CD4-positive, alpha-beta T cell (primary cell): ENCODE data around the gene ATXN7L3. TPM values are rescaled to one million over a fixed set of nuclear protein-coding genes. Genes with fewer than 3 reads are reported as not detected.

Experiments
- ATAC-seq: fragments of 200-7000 bp; cut with Tn5 transposase; one replicate; pipeline ENCODE4 v1.10.0; 2022; ENCODE audit warnings: mild to moderate bottlenecking; ENCODE audit not compliant: poor library complexity
- CTCF ChIA-PET: fragments of 350-600 bp; sonication (Branson Sonifier 250); formaldehyde crosslinking; loops from one replicate; lab custom pipeline; 2021; ENCODE audit warnings: antibody characterized with exemption, inconsistent platforms; lab: Charles Lee
- POLR2A ChIA-PET: fragments of 350-600 bp; sonication (Branson Sonifier 250); formaldehyde crosslinking; loops from one replicate; lab custom pipeline; 2021; ENCODE audit warnings: antibody characterized with exemption, inconsistent platforms; lab: Charles Lee
- DNase-seq, 14 experiments: peaks; one replicate each; pipeline ENCODE4 v3.0.0-alpha.2; 2013 to 2020; ENCODE audit warnings: mixed read lengths in 2 of 14
- H3K27ac ChIP-seq, 2 donors: one replicate each; pipeline versions ENCODE4 v1.5.1 to v1.7.0; 2013; ENCODE audit warnings: low read length in 2 of 2, low read depth in 1 of 2, mild to moderate bottlenecking in 1 of 2
- H3K27me3 ChIP-seq, 2 experiments: 1 replicate in 1 of 2; 2 replicates in 1 of 2; pipeline versions ENCODE4 v1.6.1 to v1.7.0; 2013; ENCODE audit warnings: low read length in 2 of 2, control low read depth in 1 of 2, mild to moderate bottlenecking in 1 of 2, moderate library complexity in 1 of 2; ENCODE audit not compliant: insufficient read depth in 2 of 2, control insufficient read depth in 1 of 2
- H3K36me3 ChIP-seq: one replicate; pipeline ENCODE4 v1.6.1; 2013; ENCODE audit warnings: low read length, control low read depth; ENCODE audit not compliant: insufficient read depth
- H3K4me1 ChIP-seq: one replicate; pipeline ENCODE4 v1.6.1; 2013; ENCODE audit warnings: low read length, control low read depth; ENCODE audit not compliant: insufficient read depth
- H3K4me3 ChIP-seq: one replicate; pipeline ENCODE4 v1.5.1; 2013; ENCODE audit warnings: mild to moderate bottlenecking, low read length, moderate library complexity
- H3K9me3 ChIP-seq, 2 experiments: 1 replicate in 1 of 2; 2 replicates in 1 of 2; pipeline versions ENCODE4 v1.6.1 to v1.7.0; 2013; ENCODE audit warnings: low read length in 2 of 2, mild to moderate bottlenecking in 2 of 2, control low read depth in 1 of 2, moderate library complexity in 1 of 2; ENCODE audit not compliant: control insufficient read depth in 1 of 2, insufficient read depth in 1 of 2
- H3K27ac Mint-ChIP-seq: one replicate; pipeline ENCODE4 v1.8.0; 2020; ENCODE audit warnings: mixed read lengths
- H3K27me3 Mint-ChIP-seq: one replicate; pipeline ENCODE4 v1.8.0; 2021; ENCODE audit warnings: mixed read lengths
- H3K36me3 Mint-ChIP-seq: one replicate; pipeline ENCODE4 v1.8.0; 2021; ENCODE audit warnings: low read depth, mixed read lengths
- H3K4me1 Mint-ChIP-seq: one replicate; pipeline ENCODE4 v1.8.0; 2021; ENCODE audit warnings: low read depth, mixed read lengths
- H3K4me3 Mint-ChIP-seq: one replicate; pipeline ENCODE4 v1.8.0; 2020; ENCODE audit warnings: mild to moderate bottlenecking, mixed read lengths
- H3K9me3 Mint-ChIP-seq: one replicate; pipeline ENCODE4 v1.8.0; 2020; ENCODE audit warnings: mixed read lengths
- CTCF ChIP-seq: fragments of 200-600 bp; IDR thresholded peaks from one replicate; pipeline ENCODE4 v1.8.0; 2022; ENCODE audit warnings: antibody characterized with exemption, mild to moderate bottlenecking
- intact Hi-C, 2 experiments: fragments of 100-400 bp; cut with DNase I in 1 of 2; cut with micrococcal nuclease in 1 of 2; formaldehyde crosslinking; loops; one replicate each; pipeline versions ENCODE4 v1.15.1 to v1.9.0; 2023 to 2025; cut with DNase I, micrococcal nuclease
- total RNA-seq, 174 experiments: library from RNA in 2 of 174; stranded (reverse) in 2 of 174; gene quantifications; one replicate each; pipeline ENCODE4 v1.2.3 and lab custom pipeline; 2021 to 2026

ATXN7L3 gene
- total RNA-seq, 2 experiments from 2014 or later, result 85.2 to 99.2 TPM

GRCh38 chr17:44214230-44214494 is 14.5 kb upstream of the ATXN7L3 start:
- H3K27ac Mint-ChIP-seq, result peak overlapping the region; percentile 86
- H3K27me3 Mint-ChIP-seq, result no peaks in the 10 kb centered on the region
- TF ChIP-seq CTCF, result no peak
- H3K4me3 Mint-ChIP-seq, result peak overlapping the region; percentile 82
- no peak for ATAC-seq
- ChIA-PET CTCF (no interaction called here), POLR2A (interaction anchor here (5.1 kb wide), 1 partner anchor 111 kb away, joined by 68 read pairs; the partner anchor contains the start of gene SLC25A39)
- H3K9me3 Mint-ChIP-seq, result no peaks in the 10 kb centered on the region
- peaks cover 71% of the 10 kb centered on the region for H3K36me3 Mint-ChIP-seq
- peak overlapping the region; percentile 18 to 62 for H3K27ac ChIP-seq
- peaks cover 63% of the 10 kb centered on the region for H3K36me3 ChIP-seq
- intact Hi-C loops, result no loop called here
- H3K4me1 Mint-ChIP-seq, result peaks cover 56% of the 10 kb centered on the region
- DNase-seq, result no peak
- H3K27me3 ChIP-seq, result no peaks in the 10 kb centered on the region
- H3K4me1 ChIP-seq, result peaks cover 89% of the 10 kb centered on the region
- H3K4me3 ChIP-seq, result no peak overlapping the region
- H3K9me3 ChIP-seq, result no peaks in the 10 kb centered on the region

- no peak for TF ChIP-seq CTCF
- DNase-seq (no peak), ATAC-seq (no peak)
- Histone ChIP-seq H3K4me3 (no peak overlapping the region), H3K27me3 (no peaks in the 10 kb centered on the region), H3K4me1 (peaks cover 93% of the 10 kb centered on the region), H3K36me3 (peaks cover 68% of the 10 kb centered on the region), H3K9me3 (no peaks in the 10 kb centered on the region), H3K27ac (peak overlapping the region; percentile 18 to 62)
- no peaks in the 10 kb centered on the region for H3K9me3 Mint-ChIP-seq
- CTCF ChIA-PET, result no interaction called here
- H3K4me3 Mint-ChIP-seq, result peak overlapping the region; percentile 82
- intact Hi-C loops, result no loop called here
- POLR2A ChIA-PET, result interaction anchor here (1.0 to 5.1 kb wide), 3 partner anchors 7 to 112 kb away, joined by 3 to 84 read pairs (median 68); partner anchors contain the start of genes SLC25A39 and UBTF
- peaks cover 73% of the 10 kb centered on the region for H3K36me3 Mint-ChIP-seq
- no peaks in the 10 kb centered on the region for H3K27me3 Mint-ChIP-seq
- H3K27ac Mint-ChIP-seq, result peak overlapping the region; percentile 86
- peaks cover 56% of the 10 kb centered on the region for H3K4me1 Mint-ChIP-seq
Observed at GRCh38 chr17:44213403-44214229, 13.9 kb upstream of the ATXN7L3 start.

GRCh38 chr17:44212507-44213402 is 13.1 kb upstream of the ATXN7L3 start:
- intact Hi-C loops, result no loop called here
- Histone ChIP-seq H3K4me1 (peaks cover 88% of the 10 kb centered on the region), H3K4me3 (no peak overlapping the region), H3K27me3 (no peaks in the 10 kb centered on the region), H3K9me3 (no peaks in the 10 kb centered on the region), H3K36me3 (peaks cover 77% of the 10 kb centered on the region), H3K27ac (peak overlapping the region in 1 of 2 donors; percentile 62)
- H3K9me3 Mint-ChIP-seq, result no peaks in the 10 kb centered on the region
- peaks cover 54% of the 10 kb centered on the region for H3K4me1 Mint-ChIP-seq
- no peak for TF ChIP-seq CTCF
- ChIA-PET CTCF (no interaction called here), POLR2A (interaction anchor here (0.9 to 5.1 kb wide), 5 partner anchors 8 to 113 kb away, joined by 3 to 84 read pairs (median 21); partner anchors contain the start of genes SLC25A39 and UBTF)
- DNase-seq, result peak in 1 of 14 experiments; percentile 34
- H3K36me3 Mint-ChIP-seq, result peaks cover 77% of the 10 kb centered on the region
- H3K27me3 Mint-ChIP-seq, result no peaks in the 10 kb centered on the region
- ATAC-seq, result no peak
- H3K27ac Mint-ChIP-seq, result peak overlapping the region; percentile 86
- no peak overlapping the region for H3K4me3 Mint-ChIP-seq
